GM06990 (cell line): ENCODE results near the gene KRTAP10-3.

Experiments
- DNase-seq: peaks from one replicate; pipeline ENCODE4 v3.0.0-alpha.2; 2011; ENCODE audit not compliant: insufficient read length; ENCODE audit errors: extremely low read depth
- H3K27me3 ChIP-seq: replicated peaks from 2 replicates; pipeline ENCODE4 v1.6.0; 2011; ENCODE audit warnings: low read length; ENCODE audit not compliant: control insufficient read depth, insufficient read depth
- H3K36me3 ChIP-seq: 2 replicates; pipeline ENCODE4 v1.5.1; 2011; ENCODE audit warnings: low read length; ENCODE audit not compliant: control insufficient read depth, insufficient read depth
- H3K4me3 ChIP-seq: replicated peaks from 2 replicates; pipeline ENCODE4 v1.5.1; 2011; ENCODE audit warnings: low read depth, mild to moderate bottlenecking, control low read depth, low read length
- TF ChIP-seq, protein P1 (sequence below): IDR thresholded peaks from 2 replicates; pipeline ENCODE4 v1.5.1; 2011; ENCODE audit warnings: low read length, control low read depth, mild to moderate bottlenecking, inconsistent platforms; ENCODE audit not compliant: insufficient read depth, poor library complexity, severe bottlenecking

Gene KRTAP10-3

DNA sequence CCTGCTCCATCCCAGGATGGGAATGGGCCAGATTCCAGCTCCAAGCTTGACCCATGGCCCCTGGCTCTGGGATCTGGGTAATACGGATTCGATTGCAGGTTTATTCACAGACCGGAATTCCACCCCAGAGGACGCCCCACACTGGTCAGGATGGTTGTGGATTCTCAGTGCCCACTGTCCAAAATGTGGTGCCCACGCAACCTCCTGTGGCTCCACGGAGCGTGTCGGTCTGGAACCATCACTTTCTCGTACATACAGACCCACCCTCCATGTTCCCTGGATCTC, 50.2 kb downstream of the KRTAP10-3 start:
- H3K36me3 ChIP-seq = no peaks in the 10 kb centered on the region
- H3K4me3 ChIP-seq = no peak overlapping the region
- TF ChIP-seq, protein P1, sequence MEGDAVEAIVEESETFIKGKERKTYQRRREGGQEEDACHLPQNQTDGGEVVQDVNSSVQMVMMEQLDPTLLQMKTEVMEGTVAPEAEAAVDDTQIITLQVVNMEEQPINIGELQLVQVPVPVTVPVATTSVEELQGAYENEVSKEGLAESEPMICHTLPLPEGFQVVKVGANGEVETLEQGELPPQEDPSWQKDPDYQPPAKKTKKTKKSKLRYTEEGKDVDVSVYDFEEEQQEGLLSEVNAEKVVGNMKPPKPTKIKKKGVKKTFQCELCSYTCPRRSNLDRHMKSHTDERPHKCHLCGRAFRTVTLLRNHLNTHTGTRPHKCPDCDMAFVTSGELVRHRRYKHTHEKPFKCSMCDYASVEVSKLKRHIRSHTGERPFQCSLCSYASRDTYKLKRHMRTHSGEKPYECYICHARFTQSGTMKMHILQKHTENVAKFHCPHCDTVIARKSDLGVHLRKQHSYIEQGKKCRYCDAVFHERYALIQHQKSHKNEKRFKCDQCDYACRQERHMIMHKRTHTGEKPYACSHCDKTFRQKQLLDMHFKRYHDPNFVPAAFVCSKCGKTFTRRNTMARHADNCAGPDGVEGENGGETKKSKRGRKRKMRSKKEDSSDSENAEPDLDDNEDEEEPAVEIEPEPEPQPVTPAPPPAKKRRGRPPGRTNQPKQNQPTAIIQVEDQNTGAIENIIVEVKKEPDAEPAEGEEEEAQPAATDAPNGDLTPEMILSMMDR = no peak
- H3K27me3 ChIP-seq = no peaks in the 10 kb centered on the region; the same call in 1 of the 2 replicates
- DNase-seq = no peak
